Stomach (tissue), 4 donors: ENCODE data around the gene CENPC.

Source experiments
- EP300 ChIP-seq: sonication (generic); formaldehyde crosslinking; IDR thresholded peaks from one replicate; pipeline ENCODE4 v1.6.1; 2017; ENCODE audit warnings: antibody characterized with exemption
- POLR2A ChIP-seq, 4 donors: fragments of 450-650 bp; IDR thresholded peaks; one replicate each; pipeline ENCODE4 v1.6.1; 2016; ENCODE audit warnings: antibody characterized with exemption in 4 of 4, control low read depth in 2 of 4, mild to moderate bottlenecking in 1 of 4, moderate library complexity in 1 of 4
- POLR2AphosphoS5 ChIP-seq, 3 donors: sonication (generic); formaldehyde crosslinking; IDR thresholded peaks; one replicate each; pipeline ENCODE4 v1.6.1; 2016; ENCODE audit warnings: antibody characterized with exemption in 3 of 3
- TF ChIP-seq, protein P1 (sequence below), 7 experiments: fragments of 450-650 bp in 4 of 7; fragments of 200-600 bp in 3 of 7; sonication (generic) in 3 of 7; IDR thresholded peaks; one replicate each; pipeline ENCODE4 v1.5.1; 2016 to 2019; ENCODE audit warnings: antibody characterized with exemption in 7 of 7, control low read depth in 2 of 7, mild to moderate bottlenecking in 1 of 7

DNA sequence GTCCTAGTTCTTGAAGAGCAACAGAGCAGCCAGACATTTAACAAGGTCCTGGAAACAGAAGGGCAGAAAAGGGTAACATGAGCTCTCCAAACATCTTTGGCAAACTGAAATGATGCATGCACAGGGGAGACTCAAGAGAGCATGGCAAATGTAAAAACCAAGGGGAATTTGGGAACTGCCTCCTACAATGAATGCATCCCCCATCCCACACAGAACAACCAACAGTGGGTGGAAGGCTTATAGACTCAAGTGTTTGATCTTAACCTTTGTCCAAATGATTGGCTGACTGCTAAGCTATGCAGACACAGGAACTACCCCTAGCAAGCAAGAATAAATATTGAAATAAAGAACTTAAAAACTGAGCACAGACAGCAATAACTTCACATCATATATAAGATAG lies 74.4 kb downstream of the CENPC start:
- TF ChIP-seq, protein P1, sequence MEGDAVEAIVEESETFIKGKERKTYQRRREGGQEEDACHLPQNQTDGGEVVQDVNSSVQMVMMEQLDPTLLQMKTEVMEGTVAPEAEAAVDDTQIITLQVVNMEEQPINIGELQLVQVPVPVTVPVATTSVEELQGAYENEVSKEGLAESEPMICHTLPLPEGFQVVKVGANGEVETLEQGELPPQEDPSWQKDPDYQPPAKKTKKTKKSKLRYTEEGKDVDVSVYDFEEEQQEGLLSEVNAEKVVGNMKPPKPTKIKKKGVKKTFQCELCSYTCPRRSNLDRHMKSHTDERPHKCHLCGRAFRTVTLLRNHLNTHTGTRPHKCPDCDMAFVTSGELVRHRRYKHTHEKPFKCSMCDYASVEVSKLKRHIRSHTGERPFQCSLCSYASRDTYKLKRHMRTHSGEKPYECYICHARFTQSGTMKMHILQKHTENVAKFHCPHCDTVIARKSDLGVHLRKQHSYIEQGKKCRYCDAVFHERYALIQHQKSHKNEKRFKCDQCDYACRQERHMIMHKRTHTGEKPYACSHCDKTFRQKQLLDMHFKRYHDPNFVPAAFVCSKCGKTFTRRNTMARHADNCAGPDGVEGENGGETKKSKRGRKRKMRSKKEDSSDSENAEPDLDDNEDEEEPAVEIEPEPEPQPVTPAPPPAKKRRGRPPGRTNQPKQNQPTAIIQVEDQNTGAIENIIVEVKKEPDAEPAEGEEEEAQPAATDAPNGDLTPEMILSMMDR (IDR thresholded peaks at IDR 0.05): no peak
- no peak for TF ChIP-seq POLR2A (IDR thresholded peaks at IDR 0.05)
- TF ChIP-seq POLR2AphosphoS5 (IDR thresholded peaks at IDR 0.05): no peak
- TF ChIP-seq EP300: no peak
